Stimulated activated CD4-positive, alpha-beta T cell treated with anti-CD3 and anti-CD28 coated beads, Interleukin-4, amount 100 ng/mL, for 48 hours (primary cell): ENCODE results near the gene FAM83D.
A peak's percentile ranks its signal among the peaks of the same experiment; 100 is the strongest.
"Not testable (repeated sequence)": the region's sequence is repeated elsewhere in the genome, so short reads cannot be mapped to it uniquely, and the experiment has no call there.

Experiments used
- DNase-seq, 2 donors: peaks; one replicate each; pipeline ENCODE4 v3.0.0-alpha.2; 2020; ENCODE audit warnings: low read depth in 2 of 2

FAM83D gene

GRCh38 chr20:38962044-38962927 lies 36.1 kb downstream of the FAM83D start, which contains the start of gene DHX35:
Gene DHX35, plus strand, starts transcription at chr20:38962344. Its CDS starts 24 bp downstream, at chr20:38962368.
- peak; percentile 98 to 99 for DNase-seq

GRCh38 chr20:38962928-38963401 lies 36.7 kb downstream of the FAM83D start:
- DNase-seq = no peak

- DNase-seq = no peak
Observed at GRCh38 chr20:38963745-38964144, 37.5 kb downstream of the FAM83D start.

- DNase-seq = no peak
Observed at GRCh38 chr20:38965264-38965663, 39.0 kb downstream of the FAM83D start.

- DNase-seq = no peak
Observed at GRCh38 chr20:38968090-38968489, 41.9 kb downstream of the FAM83D start.

- no peak for DNase-seq
Observed at GRCh38 chr20:38969708-38970107, 43.5 kb downstream of the FAM83D start.

- no peak for DNase-seq
Observed at GRCh38 chr20:38970302-38970701, 44.1 kb downstream of the FAM83D start.

GRCh38 chr20:38973107-38973506 lies 46.9 kb downstream of the FAM83D start:
- DNase-seq = no peak

- no peak for DNase-seq
Observed at GRCh38 chr20:38973645-38974044, 47.4 kb downstream of the FAM83D start.

- DNase-seq = no peak
Observed at GRCh38 chr20:38975539-38976120, 49.4 kb downstream of the FAM83D start.

- no peak for DNase-seq
Observed at GRCh38 chr20:38979434-38979833, 53.2 kb downstream of the FAM83D start.

GRCh38 chr20:38979842-38980241 lies 53.6 kb downstream of the FAM83D start:
- no peak for DNase-seq

- no peak for DNase-seq
Observed at GRCh38 chr20:38982291-38982690, 56.1 kb downstream of the FAM83D start.

- no peak for DNase-seq
Observed at GRCh38 chr20:38985060-38985459, 58.8 kb downstream of the FAM83D start.

- DNase-seq = no peak
Observed at GRCh38 chr20:38985603-38986170, 59.5 kb downstream of the FAM83D start.

- no peak for DNase-seq
Observed at GRCh38 chr20:38986663-38987062, 60.4 kb downstream of the FAM83D start.

- DNase-seq = no peak
Observed at GRCh38 chr20:38987777-38988176, 61.6 kb downstream of the FAM83D start.

GRCh38 chr20:38990728-38991127 lies 64.5 kb downstream of the FAM83D start:
- no peak for DNase-seq

- DNase-seq = no peak
Observed at GRCh38 chr20:38991814-38992704, 65.8 kb downstream of the FAM83D start.

GRCh38 chr20:38995536-38996044 lies 69.4 kb downstream of the FAM83D start:
- no peak for DNase-seq

- not testable (repeated sequence) for DNase-seq
Observed at GRCh38 chr20:38996866-38997265, 70.6 kb downstream of the FAM83D start.
